Activated CD4-positive, CD25-positive, alpha-beta regulatory T cell treated with anti-CD3 and anti-CD28 coated beads, Interleukin-2, amount 50 U/mL, for 24 hours (primary cell): ENCODE measurements around the gene SCN4A.

ENCODE experiments used
- ATAC-seq, 2 donors: fragments of 150-1000 bp; cut with Tn5 transposase; one replicate each; pipeline ENCODE4 v1.10.0; 2021; ENCODE audit warnings: mild to moderate bottlenecking in 1 of 2, moderate library complexity in 1 of 2

Gene SCN4A

DNA sequence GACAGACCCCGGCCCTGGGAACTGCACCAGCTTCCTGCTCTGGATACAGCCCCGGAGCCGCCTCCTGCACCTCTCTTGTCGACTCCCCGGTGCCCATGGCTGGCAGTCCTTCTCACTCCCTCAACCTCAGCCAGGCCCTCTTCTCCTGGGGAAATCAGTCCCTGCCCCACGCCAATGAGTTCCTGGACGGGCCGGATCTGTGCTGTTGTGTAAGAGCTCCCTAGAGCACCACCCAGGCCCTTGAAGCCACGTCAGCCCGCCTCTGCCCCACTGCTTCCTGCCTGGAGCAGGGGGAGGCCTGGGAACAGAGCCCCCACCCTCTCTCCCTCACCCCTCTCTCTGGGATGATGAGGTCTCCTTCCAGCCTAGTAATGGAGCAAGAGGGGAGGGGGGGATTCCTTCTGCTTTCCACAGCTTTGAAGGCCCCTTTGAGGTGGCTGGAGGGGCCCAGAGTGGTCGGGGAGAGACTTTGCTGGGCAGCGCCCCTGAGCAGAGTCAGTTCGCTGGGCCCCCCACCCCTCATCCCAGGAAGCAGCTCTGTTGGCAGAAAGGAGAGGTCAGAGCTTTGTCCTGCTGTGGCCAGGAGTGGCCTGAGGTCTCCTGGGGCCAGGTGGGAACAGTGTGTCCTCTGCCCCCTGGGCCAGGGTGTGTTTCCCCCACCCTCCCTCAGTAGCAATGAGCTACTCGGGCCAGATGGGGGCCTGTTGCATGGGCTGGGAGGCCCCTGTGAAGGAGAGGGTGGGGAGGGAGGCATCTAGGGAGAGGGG lies 29.2 kb upstream of the SCN4A start:
- no peak for ATAC-seq

DNA sequence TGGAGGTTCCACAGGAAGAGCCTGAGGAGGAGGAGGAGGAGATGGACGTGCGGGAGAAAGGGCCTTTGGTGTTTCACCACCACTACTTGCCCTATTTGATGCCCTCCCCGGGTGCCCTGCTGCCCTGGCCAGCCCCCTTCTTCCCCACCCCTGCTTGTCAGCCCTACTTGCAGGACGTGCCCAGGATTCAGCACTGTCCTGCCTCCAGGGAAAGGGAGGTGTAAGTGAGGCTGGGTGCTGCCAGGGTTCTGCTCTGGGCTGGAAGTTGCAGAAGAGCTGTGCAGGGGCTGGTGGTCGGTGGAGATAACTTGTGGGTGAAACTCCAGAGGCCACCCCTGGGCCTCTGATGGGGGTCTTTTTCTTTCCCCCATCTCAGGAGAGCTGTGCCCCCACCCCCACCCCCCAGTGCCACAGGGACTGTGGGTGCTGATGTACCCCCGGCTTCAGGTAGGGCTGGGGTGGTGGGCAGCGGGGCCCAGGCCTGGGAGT lies 28.4 kb upstream of the SCN4A start:
- ATAC-seq: no peak

- no peak for ATAC-seq
These were observed 27.2 kb upstream of the SCN4A start for GRCh38 chr17:63999680-64000531.

DNA sequence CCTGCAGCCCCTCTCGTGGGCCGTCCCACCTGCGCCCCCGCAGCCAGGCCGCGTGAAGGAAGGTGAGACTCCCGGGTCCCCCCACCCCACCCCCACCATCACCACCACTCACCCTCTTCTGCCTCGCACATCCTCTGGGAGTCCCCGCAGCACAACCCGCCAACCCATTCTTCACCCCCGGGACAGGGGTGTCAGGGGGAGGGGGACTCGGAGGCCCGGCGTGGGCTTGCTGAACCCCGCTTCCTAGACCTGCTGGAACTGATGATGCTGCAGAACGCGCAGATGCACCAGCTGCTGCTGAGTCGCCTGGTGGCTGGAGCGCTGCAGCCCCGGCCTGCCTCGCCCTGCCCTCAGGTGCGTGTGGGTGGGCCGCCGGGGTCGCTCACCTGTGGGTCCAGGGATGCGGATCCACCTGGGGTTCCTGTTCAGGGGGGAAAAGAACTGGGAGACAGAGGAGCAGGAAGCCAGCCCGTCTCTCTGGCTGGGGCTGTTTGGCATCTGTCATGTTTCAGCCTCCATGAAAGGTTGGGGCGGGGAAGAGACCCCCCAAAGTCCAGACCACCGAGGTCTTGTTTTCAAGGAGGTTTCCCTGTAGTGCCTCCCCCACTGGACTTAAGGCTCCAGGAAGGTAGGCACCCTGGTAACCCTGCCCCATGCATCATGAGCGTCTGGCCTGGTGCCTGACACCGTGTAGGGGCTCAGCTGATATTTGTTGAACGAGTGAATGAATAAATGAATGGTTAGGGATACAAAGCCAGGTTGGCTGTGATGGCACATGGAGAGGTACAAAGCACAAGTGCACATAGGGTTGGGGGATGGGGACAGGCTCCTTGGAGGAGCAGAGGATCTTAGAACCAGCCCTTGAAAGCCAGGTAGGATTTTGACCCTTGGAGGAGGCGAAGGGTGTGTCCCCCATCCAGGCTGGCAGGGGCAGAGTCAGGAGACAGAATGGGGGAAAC lies 26.3 kb upstream of the SCN4A start:
- ATAC-seq: peak; percentile 15 to 17

DNA sequence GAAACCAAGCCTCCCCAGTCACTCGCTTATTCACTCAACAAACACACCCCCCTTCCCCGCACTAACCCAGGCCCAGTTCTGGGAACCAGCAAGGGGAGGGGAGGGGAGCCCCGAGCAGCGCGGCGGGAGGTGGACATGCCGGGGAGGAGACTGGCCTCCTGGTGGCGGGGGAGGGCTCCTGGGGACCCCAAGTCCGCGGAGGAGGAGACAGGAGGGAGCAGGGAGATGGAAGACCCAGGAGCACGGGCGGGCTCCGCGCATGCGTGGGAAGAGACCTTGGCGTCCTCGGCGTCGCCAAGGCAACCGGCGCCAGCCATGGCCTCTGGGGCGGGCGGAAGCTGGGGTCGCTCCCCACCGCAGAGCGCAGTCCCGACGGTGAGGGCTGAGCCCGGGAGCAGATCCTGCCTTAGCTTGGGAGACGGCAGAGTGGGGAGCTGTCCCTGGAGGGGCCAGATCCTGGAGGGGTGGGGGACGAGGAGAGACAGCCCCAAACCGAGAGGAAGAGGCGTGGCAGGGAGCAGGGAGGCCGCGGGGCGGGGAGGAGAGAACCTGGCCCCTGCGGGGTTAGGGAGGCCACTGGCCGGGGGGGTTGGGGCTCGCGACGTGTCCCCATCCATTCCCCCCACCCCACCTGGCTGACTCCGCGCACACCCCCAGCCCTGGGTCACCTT lies 25.5 kb upstream of the SCN4A start, which contains the start of gene PRR29:
Gene PRR29, plus strand, starts transcription at position 302 of the 671 bp plus-strand sequence. Its CDS starts 14 bp downstream, at position 316.
- ATAC-seq: peak; percentile 78 to 83

- no peak for ATAC-seq
These were observed 24.8 kb upstream of the SCN4A start for GRCh38 chr17:63997341-63998048.

DNA sequence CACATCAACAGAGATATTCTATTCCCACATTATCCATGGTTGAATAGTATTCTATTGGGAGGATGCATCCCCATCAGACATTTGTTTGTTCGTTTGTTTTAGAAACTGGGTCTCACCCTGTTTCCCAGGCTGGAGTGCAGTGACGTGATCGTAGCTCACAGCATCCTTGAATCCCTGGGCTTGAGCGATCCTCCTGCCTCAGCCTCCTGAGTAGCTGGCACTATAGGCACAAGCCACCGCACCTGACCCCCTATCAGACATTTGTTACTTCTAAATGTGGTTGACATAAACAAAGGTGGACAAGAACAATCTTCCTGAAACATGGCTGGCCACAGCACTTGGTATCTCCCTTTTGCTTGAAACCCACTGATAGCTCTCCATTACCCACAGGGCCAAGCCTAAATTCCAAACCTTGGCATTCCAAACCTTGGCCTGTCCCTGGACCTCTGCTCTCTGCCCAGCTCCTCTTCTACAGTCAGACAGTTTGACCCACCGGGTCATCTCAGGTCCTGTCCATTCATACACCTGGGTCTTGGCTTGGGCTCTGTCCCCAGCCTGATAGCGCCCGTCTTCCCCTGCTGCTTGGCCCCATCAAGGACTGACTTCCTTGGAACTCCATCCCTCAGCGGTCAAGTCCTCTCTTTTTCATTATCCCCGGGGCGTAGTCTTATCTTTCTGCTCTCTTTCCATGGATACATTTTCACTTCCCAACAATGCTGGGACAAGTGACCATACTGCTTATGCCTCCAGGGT lies 23.9 kb upstream of the SCN4A start:
- no peak for ATAC-seq

GRCh38 chr17:63995626-63996025 lies 22.9 kb upstream of the SCN4A start:
- ATAC-seq: no peak

DNA sequence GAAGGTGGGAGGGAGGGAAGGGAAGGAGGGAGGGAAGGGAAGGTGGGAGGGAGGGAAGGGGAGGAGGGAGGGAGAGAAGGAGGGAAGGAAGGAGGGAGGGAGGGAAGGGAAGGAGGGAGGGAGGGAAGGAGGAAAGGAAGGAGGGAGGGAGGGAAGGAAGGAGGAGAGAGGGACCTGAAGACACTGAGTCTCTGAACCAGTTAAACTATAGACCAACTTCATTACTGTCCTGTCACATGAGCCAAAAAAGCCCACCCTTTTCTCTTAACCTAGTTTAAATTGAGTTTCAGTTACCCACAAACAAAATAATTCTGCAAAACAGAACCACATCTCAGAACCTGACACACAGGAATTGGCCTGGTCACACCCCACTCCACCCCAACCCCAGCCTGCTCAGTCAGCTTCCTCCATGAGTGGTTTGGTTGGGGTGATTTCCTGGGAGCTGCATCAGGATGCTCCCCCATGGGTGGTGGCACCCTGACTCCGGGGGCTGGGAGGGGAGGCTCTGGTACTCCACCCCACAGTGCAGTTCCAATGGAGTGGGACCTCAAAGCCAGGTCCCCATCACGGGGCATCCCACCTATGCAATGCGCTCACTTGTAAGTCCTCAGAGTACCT lies 20.8 kb upstream of the SCN4A start:
- ATAC-seq: no peak

- no peak for ATAC-seq
These were observed 18.9 kb upstream of the SCN4A start for GRCh38 chr17:63991611-63992010.

GRCh38 chr17:63989622-63990345 lies 17.1 kb upstream of the SCN4A start:
- ATAC-seq: no peak

DNA sequence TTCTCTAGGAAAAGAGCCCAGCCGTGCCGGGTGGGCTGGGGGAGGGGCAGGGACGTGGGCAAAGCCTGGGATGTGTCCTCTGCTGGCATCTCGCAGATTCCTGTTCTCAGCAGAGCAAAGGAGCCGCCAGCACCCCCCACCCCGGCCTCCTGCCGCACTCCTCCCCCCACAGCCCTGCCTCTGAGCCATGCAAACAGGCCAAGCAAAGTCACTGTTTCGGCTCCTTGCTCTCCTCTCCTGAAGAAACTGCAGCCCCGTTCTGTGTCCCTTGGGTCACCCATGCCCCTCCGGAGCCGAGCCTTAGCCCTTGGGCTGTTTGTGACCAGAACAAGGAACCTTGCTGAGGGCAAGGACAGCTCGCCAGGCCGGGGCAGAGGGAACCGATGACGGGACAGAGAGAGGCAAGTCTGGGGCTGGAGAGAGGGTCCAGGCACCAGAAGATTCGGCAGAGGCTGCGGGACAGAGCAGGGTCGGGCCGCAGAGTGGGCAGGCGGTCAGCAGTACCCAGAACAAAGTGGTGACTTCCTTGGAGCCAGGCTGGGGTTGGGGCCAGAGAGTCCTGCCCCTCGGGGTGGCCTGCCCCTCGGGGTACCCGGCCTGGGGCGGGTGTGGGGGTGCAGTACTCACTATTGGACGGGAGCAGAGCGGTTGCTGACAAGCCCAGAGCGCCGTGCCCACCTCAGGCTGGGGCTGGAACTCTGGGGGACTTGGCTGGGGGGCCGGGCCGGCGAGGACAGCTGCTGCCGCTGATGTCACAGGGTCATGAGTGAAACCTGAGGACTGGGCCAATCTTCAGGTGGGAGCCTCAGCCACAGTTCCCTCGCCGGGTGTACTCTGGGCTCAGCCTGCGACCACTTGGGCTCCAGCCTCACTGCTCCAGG lies 16.3 kb upstream of the SCN4A start:
- ATAC-seq: no peak

DNA sequence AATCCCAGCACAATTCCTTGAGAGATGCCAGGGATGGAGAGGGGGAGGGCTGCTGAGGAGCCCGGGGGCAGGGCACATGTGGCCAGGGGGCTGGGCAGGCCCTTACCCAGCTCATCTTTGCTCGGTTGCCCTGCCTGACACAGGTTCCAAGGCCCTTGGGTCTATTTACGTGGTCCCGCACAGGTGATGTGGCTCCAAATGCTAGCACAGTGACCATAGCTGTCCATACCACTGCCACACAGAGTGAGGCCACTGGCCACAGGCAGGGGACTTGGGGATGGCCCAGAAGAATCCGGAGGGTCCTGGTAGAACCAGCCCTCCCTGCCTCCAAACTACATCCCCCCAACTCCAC lies 15.4 kb upstream of the SCN4A start:
- no peak for ATAC-seq

DNA sequence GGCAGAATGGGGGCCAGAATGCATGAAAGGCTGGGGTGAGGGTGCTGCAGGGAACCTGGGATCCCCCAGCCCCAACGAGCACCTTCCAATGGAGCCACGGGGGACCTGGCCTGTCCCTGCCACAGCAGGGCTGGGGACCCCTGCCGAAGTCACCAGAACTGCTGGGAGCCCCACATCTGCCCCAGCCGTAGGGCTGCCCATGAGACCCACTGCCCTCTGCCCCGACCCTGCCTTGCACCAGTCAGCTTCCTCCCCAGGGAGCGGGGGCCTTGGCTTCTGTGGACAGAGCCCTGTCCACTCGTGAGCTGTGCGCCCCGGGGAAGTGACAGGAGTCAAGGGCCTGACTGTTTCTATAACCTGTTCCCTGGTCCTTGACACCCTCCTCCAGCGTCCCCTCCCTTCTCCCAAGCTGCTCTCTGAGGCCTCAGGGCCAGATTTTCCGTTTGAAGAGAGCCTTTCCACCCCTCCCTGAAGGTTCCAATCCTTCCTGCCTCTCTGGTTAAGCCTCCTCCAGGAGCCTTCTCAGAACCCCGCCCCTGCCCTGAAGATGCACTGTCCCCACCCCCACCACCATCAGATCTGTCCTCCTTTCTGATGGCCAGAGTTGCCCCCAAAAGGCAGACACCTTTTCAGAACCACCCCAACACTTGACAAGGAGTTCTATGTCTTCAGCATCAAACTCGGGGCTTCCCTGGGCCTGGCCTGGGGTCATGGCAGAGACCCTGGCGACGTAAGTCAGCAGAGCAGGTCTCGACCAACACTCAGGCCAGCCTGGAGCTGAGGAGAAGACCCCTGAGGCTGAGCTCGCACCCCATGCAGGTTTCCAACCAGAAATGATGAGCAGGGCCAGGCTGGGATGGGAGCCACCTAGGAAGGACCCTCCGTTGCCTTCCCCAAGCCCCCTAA lies 14.8 kb upstream of the SCN4A start:
- ATAC-seq: no peak

DNA sequence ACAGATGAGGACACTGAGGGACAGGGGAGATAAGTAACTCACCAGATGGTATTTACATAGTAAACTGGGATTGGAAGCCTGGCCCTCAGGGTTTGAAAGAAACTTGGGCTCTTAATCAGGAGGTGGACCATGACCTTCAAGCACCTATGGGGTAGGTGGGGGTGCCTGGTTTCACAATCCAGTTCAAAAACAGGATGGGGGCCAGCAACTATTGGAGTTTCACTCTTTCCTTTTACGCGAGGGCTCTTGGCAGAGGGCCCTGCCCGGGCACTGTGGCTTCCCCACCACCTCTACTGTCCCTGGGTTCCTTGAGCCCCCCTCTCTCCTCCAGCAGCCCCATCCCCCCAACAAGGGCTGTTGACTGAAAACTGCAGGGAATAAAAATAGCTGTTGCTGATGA lies 14.1 kb upstream of the SCN4A start:
- ATAC-seq: no peak

DNA sequence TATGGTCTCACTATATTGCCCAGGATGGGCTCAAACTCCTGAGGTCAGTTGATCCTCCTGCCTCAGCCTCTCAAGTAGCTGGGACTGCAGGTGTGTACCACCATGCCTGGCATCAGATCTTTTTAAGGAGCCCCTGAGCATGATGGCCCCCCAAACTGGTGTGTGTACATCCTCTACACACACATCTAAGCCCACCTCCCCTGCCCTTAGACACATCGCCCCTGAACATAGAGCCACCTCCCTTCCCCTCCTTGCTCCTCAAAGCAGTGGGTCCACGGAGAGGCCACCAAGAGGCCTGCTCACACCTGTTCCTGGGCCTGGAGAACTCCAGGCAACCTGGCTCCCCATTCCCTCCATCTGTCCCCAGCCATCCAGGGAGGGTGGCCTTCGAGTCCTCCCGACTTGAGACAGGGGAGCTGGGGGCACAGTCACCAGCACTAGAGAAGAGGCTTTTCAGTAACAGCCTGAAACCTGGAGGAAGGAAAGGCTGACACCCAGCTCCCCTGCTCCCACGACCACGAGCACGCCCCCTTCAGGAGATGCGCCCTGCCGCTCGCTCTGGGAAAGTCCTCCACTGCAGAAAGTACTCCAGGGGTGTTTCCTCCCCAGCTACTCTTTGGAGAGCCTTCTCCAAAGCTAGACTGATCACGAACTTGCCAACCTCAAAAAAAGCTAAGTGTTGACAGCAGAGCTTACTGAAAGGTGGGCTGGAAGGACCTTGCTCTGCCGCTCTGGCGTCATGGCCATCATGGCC lies 12.8 kb upstream of the SCN4A start:
- peak in 1 of 2 donors; percentile 17 for ATAC-seq
